Endothelial cell of umbilical vein (primary cell): ENCODE data around the gene TUBB2A. TPM values are rescaled to one million over a fixed set of nuclear protein-coding genes. Genes with fewer than 3 reads are reported as not detected.

ENCODE experiments used
- BruUV-seq: library from RNA; stranded (reverse); fragments of 400-500 nt; replicated peaks from 2 replicates; lab custom pipeline; 2021; lab: Mats Ljungman, UMichigan
- CTCF ChIA-PET: fragments of 300-600, 350-600 bp; sonication (Branson Sonifier 250); formaldehyde crosslinking; loops from one replicate; lab custom pipeline; 2021; ENCODE audit warnings: antibody characterized with exemption, inconsistent platforms; lab: Charles Lee
- POLR2A ChIA-PET: fragments of 300-600, 350-600 bp; sonication (Branson Sonifier 250); formaldehyde crosslinking; loops from one replicate; lab custom pipeline; 2021; ENCODE audit warnings: antibody characterized with exemption, inconsistent platforms; lab: Charles Lee
- DNase-seq: peaks from one replicate; pipeline ENCODE4 v3.0.0-alpha.2; 2011; ENCODE audit warnings: low read depth, low spot score
- FAIRE-seq: peaks from 2 replicates; lab custom pipeline; 2011; peaks lifted over from hg19 to GRCh38; lab: Jason Lieb, UNC
- H2AFZ ChIP-seq: 2 replicates; pipeline ENCODE4 v1.6.0; 2012; ENCODE audit warnings: low read depth, low read length, control low read depth, inconsistent platforms
- H3K27ac ChIP-seq: 2 replicates; pipeline ENCODE4 v1.5.1; 2011; ENCODE audit warnings: low read depth, mild to moderate bottlenecking, control low read depth, low read length, moderate library complexity; ENCODE audit not compliant: insufficient read depth
- H3K27me3 ChIP-seq, 2 experiments: 2 replicates each; pipeline versions ENCODE4 v1.6.0 to v1.6.1; 2011; ENCODE audit warnings: low read length in 2 of 2, mixed read lengths in 1 of 2; ENCODE audit not compliant: control insufficient read depth in 2 of 2, insufficient read depth in 2 of 2
- H3K36me3 ChIP-seq, 2 experiments: 2 replicates in 1 of 2; 3 replicates in 1 of 2; pipeline ENCODE4 v1.5.1; 2011; ENCODE audit warnings: low read length in 2 of 2, mild to moderate bottlenecking in 1 of 2, moderate library complexity in 1 of 2; ENCODE audit not compliant: control insufficient read depth in 2 of 2, insufficient read depth in 2 of 2; ENCODE audit errors: extremely low read depth in 1 of 2
- H3K4me1 ChIP-seq: 3 replicates; pipeline ENCODE4 v1.5.1; 2011; ENCODE audit warnings: mild to moderate bottlenecking, low read length; ENCODE audit not compliant: control insufficient read depth, insufficient read depth; ENCODE audit errors: extremely low read depth
- H3K4me2 ChIP-seq: 2 replicates; pipeline ENCODE4 v1.6.1; 2011; ENCODE audit warnings: low read length, control low read depth, mixed read lengths; ENCODE audit not compliant: insufficient read depth
- H3K4me3 ChIP-seq, 3 experiments: fragments of 200-600 bp in 1 of 3; sonication (generic), shearing (Covaris generic) in 1 of 3; replicated peaks in 1 of 3; 2 replicates each; pipeline ENCODE4 v1.5.1; 2011 to 2016; ENCODE audit warnings: control low read depth in 3 of 3, low read length in 3 of 3, mild to moderate bottlenecking in 2 of 3, inconsistent platforms in 1 of 3, low read depth in 1 of 3, moderate library complexity in 1 of 3; ENCODE audit not compliant: insufficient read depth in 1 of 3
- H3K79me2 ChIP-seq: 2 replicates; pipeline ENCODE4 v1.6.0; 2012; ENCODE audit warnings: low read length, inconsistent platforms; ENCODE audit not compliant: control insufficient read depth, insufficient read depth
- H3K9ac ChIP-seq: replicated peaks from 2 replicates; pipeline ENCODE3; 2011; ENCODE audit warnings: low read length, control low read depth; ENCODE audit not compliant: insufficient read depth; ENCODE audit errors: extremely low read depth
- H3K9me1 ChIP-seq: replicated peaks from 3 replicates; pipeline ENCODE4 v1.6.0; 2011; ENCODE audit warnings: mild to moderate bottlenecking, low read length; ENCODE audit not compliant: control insufficient read depth, insufficient read depth; ENCODE audit errors: extremely low read depth
- H3K9me3 ChIP-seq: replicated peaks from 2 replicates; pipeline ENCODE4 v1.5.1; 2012; ENCODE audit warnings: low read length, inconsistent platforms; ENCODE audit not compliant: control insufficient read depth, insufficient read depth
- H4K20me1 ChIP-seq: replicated peaks from 2 replicates; pipeline ENCODE3; 2011; ENCODE audit warnings: mild to moderate bottlenecking, low read length; ENCODE audit not compliant: control insufficient read depth, insufficient read depth; ENCODE audit errors: extremely low read depth
- CTCF ChIP-seq, 2 donors: IDR thresholded peaks; 1 replicate in 1 of 2; 2 replicates in 1 of 2; pipeline ENCODE4 v1.5.1; 2011; ENCODE audit warnings: low read length in 2 of 2, mild to moderate bottlenecking in 2 of 2, moderate library complexity in 2 of 2, control low read depth in 1 of 2, inconsistent platforms in 1 of 2, low read depth in 1 of 2; ENCODE audit not compliant: insufficient read depth in 1 of 2; ENCODE audit errors: extremely low read depth in 1 of 2
- EZH2 ChIP-seq: IDR thresholded peaks from 2 replicates; pipeline ENCODE4 v1.6.1; 2012; ENCODE audit warnings: borderline replicate concordance, low read depth, mild to moderate bottlenecking, moderate library complexity, low read length, inconsistent platforms; ENCODE audit not compliant: severe bottlenecking
- FOS ChIP-seq: IDR thresholded peaks from 2 replicates; pipeline ENCODE4 v1.6.1; 2011; ENCODE audit warnings: mild to moderate bottlenecking, low read length, moderate library complexity, borderline replicate concordance; ENCODE audit not compliant: insufficient read depth
- GATA2 ChIP-seq: IDR thresholded peaks from 2 replicates; pipeline ENCODE4 v1.7.0; 2011; ENCODE audit warnings: low read depth, mild to moderate bottlenecking, moderate library complexity, mixed read lengths, low read length; ENCODE audit not compliant: insufficient read length, insufficient read depth
- JUN ChIP-seq: IDR thresholded peaks from 2 replicates; pipeline ENCODE4 v1.6.1; 2011; ENCODE audit warnings: borderline replicate concordance, low read depth; ENCODE audit not compliant: insufficient read length, insufficient read depth
- MAX ChIP-seq: IDR thresholded peaks from 2 replicates; pipeline ENCODE4 v1.6.1; 2011; ENCODE audit not compliant: insufficient read depth, insufficient read length
- MYC ChIP-seq: IDR thresholded peaks from one replicate; pipeline ENCODE4 v1.6.1; 2011; ENCODE audit warnings: mild to moderate bottlenecking, low read depth, low read length
- POLR2A ChIP-seq: IDR thresholded peaks from 2 replicates; pipeline ENCODE4 v1.6.1; 2012; ENCODE audit warnings: low read depth, mild to moderate bottlenecking, control low read depth, low read length
- POLR2AphosphoS5 ChIP-seq: IDR thresholded peaks from 2 replicates; pipeline ENCODE4 v1.6.1; 2012; ENCODE audit warnings: low read depth, mild to moderate bottlenecking, control low read depth, low read length, moderate library complexity; ENCODE audit not compliant: insufficient read depth
- dilution Hi-C: fragments of 300-500 bp; cut with MboI; formaldehyde crosslinking; loops from one replicate; pipeline ENCODE4 v1.15.0; 2019; ENCODE audit warnings: low sequenced_read_pairs; ENCODE audit not compliant: extremely low pct_ligation_motif_present
- intact Hi-C: fragments of 100-400 bp; cut with micrococcal nuclease; formaldehyde crosslinking; loops from one replicate; pipeline ENCODE4 v1.10.0; 2022
- polyA plus RNA-seq, 4 experiments: library from polyadenylated mRNA; depleted of rRNA in 3 of 4; stranded (reverse) in 3 of 4; unstranded in 1 of 4; fragments of >200 nt; gene quantifications; 2 replicates each; pipeline versions ENCODE4 v1.2.1 to v1.2.3, GENCODE V29; 2011 to 2012; ENCODE audit warnings: missing spikeins in 1 of 4
- total RNA-seq: library from RNA; stranded (reverse); gene quantifications from 2 replicates; pipeline ENCODE4 v1.2.3, GENCODE V29; 2021

TUBB2A gene
- total and polyA plus RNA-seq, 2 donors (not counting 3 experiments of a cell fraction or from before 2014, with no cell fraction given), result 80.3 to 99.2 TPM

GRCh38 chr6:3120765-3121089 lies 36.6 kb downstream of the TUBB2A start:
- H3K9me1 ChIP-seq, result no peaks in the 10 kb centered on the region
- no peak for DNase-seq
- no peaks in the 10 kb centered on the region for H3K9me3 ChIP-seq
- no peaks in the 10 kb centered on the region for H3K79me2 ChIP-seq
- peaks cover 10% of the 10 kb centered on the region for H3K4me1 ChIP-seq
- no peak overlapping the region for H3K4me2 ChIP-seq
- TF ChIP-seq JUN, result no peak
- no peak for TF ChIP-seq MAX
- TF ChIP-seq GATA2, result no peak
- TF ChIP-seq EZH2, result no peak
- no peak for TF ChIP-seq POLR2AphosphoS5
- no peak for TF ChIP-seq CTCF (IDR thresholded peaks at IDR 0.05; ENCODE audit: extremely low read depth in 1 of 2, insufficient read depth in 1 of 2, low read depth in 1 of 2, low read length in 2 of 2)
- TF ChIP-seq FOS, result no peak
- TF ChIP-seq MYC, result no peak
- no peak for TF ChIP-seq POLR2A
- H3K36me3 ChIP-seq, result no peaks in the 10 kb centered on the region
- no TSS peak for BruUV-seq
- ChIA-PET CTCF (interaction anchor here (1.2 kb wide), 1 partner anchor 131 kb away, joined by 4 read pairs; no protein-coding TSS in a partner anchor), POLR2A (interaction anchor here (0.6 kb wide), 1 partner anchor 38 kb away, joined by 3 read pairs; no protein-coding TSS in a partner anchor)
- no peak overlapping the region for H3K9ac ChIP-seq
- no peak overlapping the region for H2AFZ ChIP-seq
- intact Hi-C loops (no loop called here), dilution Hi-C loops (no loop called here)
- H4K20me1 ChIP-seq, result no peaks in the 10 kb centered on the region
- H3K27ac ChIP-seq, result no peak overlapping the region
- H3K4me3 ChIP-seq, result no peak overlapping the region
- no peak for FAIRE-seq
- no peaks in the 10 kb centered on the region for H3K27me3 ChIP-seq
